A549 treated with CpdA at 1 μM for 4 hours (cell line): Measurements from ENCODE around the gene PRAMEF13. TPM values are rescaled to one million over a fixed set of nuclear protein-coding genes. Genes with fewer than 3 reads are reported as not detected.

Experiments used
- total RNA-seq: library from RNA; stranded (reverse); fragments of 200-300 nt; extraction: Qiagen RNA extraction; gene quantifications from 5 replicates; pipeline ENCODE4 v1.2.3, GENCODE V29; 2022; ENCODE audit warnings: low read depth

The PRAMEF13 gene, protein sequence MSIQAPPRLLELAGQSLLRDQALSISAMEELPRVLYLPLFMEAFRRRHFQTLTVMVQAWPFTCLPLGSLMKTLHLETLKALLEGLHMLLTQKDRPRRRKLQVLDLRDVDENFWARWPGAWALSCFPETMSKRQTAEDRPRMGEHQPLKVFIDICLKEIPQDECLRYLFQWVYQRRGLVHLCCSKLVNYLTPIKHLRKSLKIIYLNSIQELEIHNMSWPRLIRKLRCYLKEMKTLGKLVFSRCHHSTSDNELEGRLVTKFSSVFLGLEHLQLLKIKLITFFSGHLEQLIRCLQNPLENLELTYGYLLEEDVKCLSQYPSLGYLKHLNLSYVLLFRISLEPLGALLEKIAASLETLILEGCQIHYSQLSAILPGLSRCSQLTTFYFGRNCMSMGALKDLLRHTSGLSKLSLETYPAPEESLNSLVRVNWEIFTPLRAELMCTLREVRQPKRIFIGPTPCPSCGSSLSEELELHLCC
- total RNA-seq: not detected in 5 replicates

DNA sequence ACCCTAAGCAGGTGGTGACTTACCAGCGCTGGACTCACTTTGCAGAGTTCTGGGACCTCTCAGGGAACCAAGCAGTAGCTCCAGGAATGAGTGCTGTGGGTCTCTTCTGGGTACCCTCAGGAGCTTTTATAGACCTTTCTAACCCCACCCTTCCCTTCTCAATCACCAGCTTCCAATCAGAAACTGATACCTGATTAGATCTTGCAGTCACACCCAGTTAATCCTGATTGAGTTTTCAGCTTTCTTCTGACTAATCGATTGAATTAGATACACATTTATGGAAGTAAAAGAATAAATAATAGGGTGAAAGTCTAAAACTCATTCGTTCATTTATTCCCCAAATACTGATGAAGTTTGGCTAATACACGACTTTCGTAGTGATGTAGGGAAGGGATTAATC is at the start of gene PRAMEF13:
Gene PRAMEF13, minus strand, starts transcription at position 101 of the 400 bp plus-strand sequence. CDS start 1,820 bp downstream, outside the sequence.

DNA sequence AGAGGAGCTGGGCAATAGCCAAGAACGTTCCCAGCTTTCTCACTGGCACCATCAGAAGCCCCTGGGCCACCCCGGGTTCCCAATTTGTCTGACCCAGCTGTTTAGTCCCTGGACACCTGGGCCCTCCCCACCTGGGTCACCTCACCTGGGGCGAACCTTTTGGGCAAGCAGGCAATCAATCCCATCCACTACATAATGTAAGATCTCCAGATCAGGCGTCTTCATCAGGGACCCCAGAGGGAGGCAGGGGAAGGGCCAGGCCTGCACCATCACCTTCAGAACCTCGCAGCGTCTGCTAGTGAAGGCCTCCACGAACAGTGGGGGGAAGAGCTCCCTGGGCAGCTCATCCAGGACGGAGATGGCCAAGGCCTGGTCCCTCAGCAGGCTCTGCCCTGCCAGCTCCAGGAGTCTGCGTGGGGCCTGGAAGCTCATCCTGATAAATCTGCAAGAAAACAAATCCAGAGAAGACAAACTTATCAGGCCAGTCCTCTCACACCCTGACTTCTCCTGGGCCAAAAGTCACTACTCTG is 24.5 kb upstream of the PRAMEF13 start, which contains the start of gene PRAMEF18:
Gene PRAMEF18, minus strand, starts transcription at position 480 of the 530 bp plus-strand sequence. Its CDS starts 48 bp downstream, at position 432.

DNA sequence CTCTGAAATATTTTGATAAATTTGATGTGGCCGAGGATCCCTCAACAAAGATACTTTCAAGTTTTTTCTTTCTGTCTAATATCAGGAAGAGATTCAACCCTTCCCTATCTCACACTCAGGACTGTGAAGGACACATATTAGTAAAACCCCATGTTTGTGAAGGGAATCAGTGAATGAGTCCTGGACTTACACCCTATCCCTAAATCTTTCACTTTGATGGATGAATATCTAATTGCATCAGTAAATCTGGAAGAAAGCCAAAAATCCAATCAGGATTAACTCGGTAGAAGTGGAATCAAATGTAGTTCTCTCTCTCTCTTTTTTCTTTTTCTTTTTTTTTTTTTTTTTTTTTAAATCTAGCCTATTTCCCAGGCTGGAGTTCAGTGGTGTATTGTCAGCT is 29.7 kb downstream of the PRAMEF13 start, which contains the start of gene PRAMEF9:
Gene PRAMEF9, plus strand, starts transcription at position 301 of the 400 bp plus-strand sequence. CDS start 3,433 bp downstream, outside the sequence.

DNA sequence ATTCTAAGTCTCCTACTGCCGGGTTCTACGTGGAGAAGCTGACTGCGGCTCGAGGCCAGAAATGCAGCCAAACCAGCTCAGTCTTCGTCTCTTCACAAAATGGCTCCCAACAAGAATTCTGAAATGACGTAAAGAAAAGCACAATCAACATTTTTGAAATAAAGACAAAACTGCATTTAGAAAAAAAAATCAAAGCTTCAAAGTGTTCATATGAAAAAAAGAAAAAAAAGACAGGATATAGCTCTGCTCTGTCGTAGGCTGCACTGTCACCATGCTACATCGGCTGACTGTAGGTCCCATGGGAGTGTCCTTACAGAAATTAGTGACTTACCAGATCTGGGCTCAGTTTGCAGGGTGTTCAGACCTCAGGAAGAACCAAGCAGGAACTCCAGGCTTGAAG is 35.7 kb downstream of the PRAMEF13 start, which contains the start of gene HNRNPCL4:
Gene HNRNPCL4, minus strand, starts transcription at position 101 of the 400 bp plus-strand sequence. CDS start 164 bp downstream, outside the sequence.

DNA sequence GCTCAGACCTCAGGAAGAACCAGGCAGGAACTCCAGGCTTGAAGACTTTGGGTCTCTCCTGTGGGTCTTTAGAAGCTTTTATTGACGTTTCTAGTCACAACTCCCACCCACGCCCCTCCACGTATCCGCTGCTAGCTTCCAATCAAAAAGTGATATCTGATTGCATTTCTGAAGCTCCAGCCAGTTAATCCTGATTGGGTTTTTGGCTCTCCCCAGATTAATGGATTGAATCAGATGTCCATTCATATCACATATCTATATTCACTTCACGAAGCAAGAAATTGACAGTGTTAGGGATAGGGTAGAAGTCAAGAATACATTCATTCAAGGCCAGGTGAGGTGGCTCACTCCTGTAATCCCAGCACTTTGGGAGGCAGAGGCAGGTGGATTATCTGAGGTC is 45.3 kb downstream of the PRAMEF13 start, which contains the start of gene PRAMEF26:
Gene PRAMEF26, minus strand, starts transcription at position 101 of the 400 bp plus-strand sequence. CDS start 2,914 bp downstream, outside the sequence.

Other genes starting within 250 kb of the PRAMEF13 start
- gene PRAMEF27, start 144.8 kb downstream of the PRAMEF13 start, total RNA-seq: not detected in 5 replicates
- gene HNRNPCL3, start 140.6 kb downstream of the PRAMEF13 start, total RNA-seq: not detected in 5 replicates
- gene PRAMEF25, start 130.6 kb downstream of the PRAMEF13 start, total RNA-seq: not detected in 5 replicates
- not detected in 5 replicates for gene HNRNPCL2, start 84.6 kb downstream of the PRAMEF13 start, total RNA-seq
- gene PRAMEF26, start 45.4 kb downstream of the PRAMEF13 start, total RNA-seq: not detected in 5 replicates
- gene HNRNPCL4, start 35.8 kb downstream of the PRAMEF13 start, total RNA-seq: not detected in 5 replicates
- not detected in 5 replicates for gene PRAMEF9, start 29.6 kb downstream of the PRAMEF13 start, total RNA-seq
- not detected in 5 replicates for gene PRAMEF18, start 24.7 kb upstream of the PRAMEF13 start, total RNA-seq
- gene PRAMEF5, start 52.8 kb upstream of the PRAMEF13 start, total RNA-seq: not detected in 5 replicates
- not detected in 5 replicates for gene PRAMEF8, start 83.7 kb upstream of the PRAMEF13 start, total RNA-seq
- not detected in 5 replicates for gene PRAMEF33, start 102.1 kb upstream of the PRAMEF13 start, total RNA-seq
- not detected in 5 replicates for gene PRAMEF15, start 114.2 kb upstream of the PRAMEF13 start, total RNA-seq
- gene PRAMEF14, start 145.7 kb upstream of the PRAMEF13 start, total RNA-seq: not detected in 5 replicates
- not detected in 5 replicates for gene PRAMEF19, start 170.5 kb upstream of the PRAMEF13 start, total RNA-seq
- gene PRAMEF17, start 188.2 kb upstream of the PRAMEF13 start, total RNA-seq: not detected in 5 replicates
- not detected in 5 replicates for gene PRAMEF20, start 209.0 kb upstream of the PRAMEF13 start, total RNA-seq